Measurements from ENCODE around the gene GPR15LG.
A peak's percentile ranks its signal among the peaks of the same experiment; 100 is the strongest.

Gene GPR15LG

GRCh38 chr10:84202349-84202748, 28.7 kb downstream of the GPR15LG start:
- H3K27me3 ChIP-seq (ENCODE audit: insufficient read depth, low read length): 0 out of 2 replicates have a peak, but pooled peaks cover 4% of the 10 kb centered on the region
- no peak overlapping the region for H3K4me3 ChIP-seq (ENCODE audit: low read depth, low read length, poor library complexity, severe bottlenecking)
- no peak overlapping the region for H2AFZ ChIP-seq (ENCODE audit: low read length)
- no peak for TF ChIP-seq CTCF (IDR thresholded peaks at IDR 0.05; ENCODE audit: low read length)
- TF ChIP-seq EZH2 (IDR thresholded peaks at IDR 0.05; ENCODE audit: borderline replicate concordance, low read length): no peak
- H3K9me2 ChIP-seq (ENCODE audit: low read depth, low read length): no peaks in the 10 kb centered on the region
- no peaks in the 10 kb centered on the region for H3K79me2 ChIP-seq (ENCODE audit: insufficient read depth, low read length)
- H3K4me1 ChIP-seq (ENCODE audit: insufficient read depth, low read length, severe bottlenecking): no peaks in the 10 kb centered on the region
- H3K27ac ChIP-seq (ENCODE audit: low read depth, low read length, poor library complexity, severe bottlenecking): no peak overlapping the region
- H3K9ac ChIP-seq (ENCODE audit: low read length): no peak overlapping the region
- no peaks in the 10 kb centered on the region for H3F3A ChIP-seq (ENCODE audit: insufficient read depth, low read length)
- no peaks in the 10 kb centered on the region for H4K20me1 ChIP-seq (ENCODE audit: insufficient read depth, low read length)
- no peaks in the 10 kb centered on the region for H3K36me3 ChIP-seq (ENCODE audit: insufficient read depth, low read length)
- no peak overlapping the region for H3K4me2 ChIP-seq (ENCODE audit: low read length)
- H3K9me3 ChIP-seq (ENCODE audit: low read length): no peaks in the 10 kb centered on the region

- Histone ChIP-seq H3K4me1 (ENCODE audit: insufficient read depth, low read length, severe bottlenecking) (no peaks in the 10 kb centered on the region), H3K27me3 (ENCODE audit: insufficient read depth, low read length) (no peaks in the 10 kb centered on the region), H3K9me2 (ENCODE audit: low read depth, low read length) (no peaks in the 10 kb centered on the region), H2AFZ (ENCODE audit: low read length) (no peak overlapping the region), H3K79me2 (ENCODE audit: insufficient read depth, low read length) (no peaks in the 10 kb centered on the region), H3K9me3 (ENCODE audit: low read length) (no peaks in the 10 kb centered on the region), H4K20me1 (ENCODE audit: insufficient read depth, low read length) (no peaks in the 10 kb centered on the region), H3K27ac (ENCODE audit: low read depth, low read length, poor library complexity, severe bottlenecking) (no peak overlapping the region), H3K36me3 (ENCODE audit: insufficient read depth, low read length) (no peaks in the 10 kb centered on the region), H3F3A (ENCODE audit: insufficient read depth, low read length) (no peaks in the 10 kb centered on the region), H3K4me3 (ENCODE audit: low read depth, low read length, poor library complexity, severe bottlenecking) (no peak overlapping the region), H3K9ac (ENCODE audit: low read length) (no peak overlapping the region), H3K4me2 (ENCODE audit: low read length) (no peak overlapping the region)
- TF ChIP-seq EZH2 (IDR thresholded peaks at IDR 0.05; ENCODE audit: borderline replicate concordance, low read length) (no peak), CTCF (IDR thresholded peaks at IDR 0.05; ENCODE audit: low read length) (peak; percentile 65)
Measured at GRCh38 chr10:84204122-84204521, 30.5 kb downstream of the GPR15LG start.

GRCh38 chr10:84204610-84205009, 31.0 kb downstream of the GPR15LG start:
- no peaks in the 10 kb centered on the region for H4K20me1 ChIP-seq (ENCODE audit: insufficient read depth, low read length)
- no peaks in the 10 kb centered on the region for H3K9me2 ChIP-seq (ENCODE audit: low read depth, low read length)
- H3K9me3 ChIP-seq (ENCODE audit: low read length): no peaks in the 10 kb centered on the region
- no peak overlapping the region for H3K27ac ChIP-seq (ENCODE audit: low read depth, low read length, poor library complexity, severe bottlenecking)
- H3F3A ChIP-seq (ENCODE audit: insufficient read depth, low read length): no peaks in the 10 kb centered on the region
- no peak for TF ChIP-seq CTCF (IDR thresholded peaks at IDR 0.05; ENCODE audit: low read length)
- H3K4me2 ChIP-seq (ENCODE audit: low read length): no peak overlapping the region
- H3K4me3 ChIP-seq (ENCODE audit: low read depth, low read length, poor library complexity, severe bottlenecking): no peak overlapping the region
- no peak overlapping the region for H2AFZ ChIP-seq (ENCODE audit: low read length)
- H3K36me3 ChIP-seq (ENCODE audit: insufficient read depth, low read length): no peaks in the 10 kb centered on the region
- no peaks in the 10 kb centered on the region for H3K79me2 ChIP-seq (ENCODE audit: insufficient read depth, low read length)
- H3K4me1 ChIP-seq (ENCODE audit: insufficient read depth, low read length, severe bottlenecking): no peaks in the 10 kb centered on the region
- no peaks in the 10 kb centered on the region for H3K27me3 ChIP-seq (ENCODE audit: insufficient read depth, low read length)
- H3K9ac ChIP-seq (ENCODE audit: low read length): no peak overlapping the region
